CD14-positive monocyte (primary cell): ENCODE measurements around the gene DPM3. TPM values are rescaled to one million over a fixed set of nuclear protein-coding genes. Genes with fewer than 3 reads are reported as not detected.

Source experiments
- DNase-seq, 3 donors: peaks; one replicate each; pipeline ENCODE4 v3.0.0-alpha.2; 2011 to 2022
- H2AFZ ChIP-seq: 2 replicates; pipeline ENCODE4 v1.6.0; 2012; ENCODE audit warnings: mild to moderate bottlenecking, low read depth, low read length, inconsistent platforms; ENCODE audit not compliant: insufficient read depth, poor library complexity, severe bottlenecking
- H3K27ac ChIP-seq, 2 donors: 1 replicate in 1 of 2; 2 replicates in 1 of 2; pipeline ENCODE4 v1.5.1; 2012 to 2013; ENCODE audit warnings: low read length in 2 of 2, control low read depth in 1 of 2, inconsistent platforms in 1 of 2, low read depth in 1 of 2, mild to moderate bottlenecking in 1 of 2
- H3K27me3 ChIP-seq, 2 donors: one replicate each; pipeline versions ENCODE4 v1.6.0 to v1.6.1; 2011 to 2013; ENCODE audit warnings: low read length in 2 of 2; ENCODE audit not compliant: control insufficient read depth in 2 of 2, insufficient read depth in 2 of 2
- H3K36me3 ChIP-seq, 2 donors: replicated peaks in 1 of 2; 1 replicate in 1 of 2; 2 replicates in 1 of 2; pipeline versions ENCODE4 v1.5.1 to v1.6.1; 2012 to 2013; ENCODE audit warnings: low read length in 2 of 2, control low read depth in 1 of 2, inconsistent platforms in 1 of 2, mild to moderate bottlenecking in 1 of 2; ENCODE audit not compliant: insufficient read depth in 2 of 2, control insufficient read depth in 1 of 2
- H3K4me1 ChIP-seq, 2 donors: 1 replicate in 1 of 2; 2 replicates in 1 of 2; pipeline versions ENCODE4 v1.5.1 to v1.6.1; 2012 to 2013; ENCODE audit warnings: low read length in 2 of 2, control low read depth in 1 of 2, inconsistent platforms in 1 of 2, mild to moderate bottlenecking in 1 of 2, moderate library complexity in 1 of 2; ENCODE audit not compliant: insufficient read depth in 2 of 2, control insufficient read depth in 1 of 2
- H3K4me2 ChIP-seq: replicated peaks from 2 replicates; pipeline ENCODE3; 2012; ENCODE audit warnings: low read length, moderate library complexity, mild to moderate bottlenecking; ENCODE audit not compliant: poor library complexity, severe bottlenecking; ENCODE audit errors: extremely low read depth
- H3K4me3 ChIP-seq, 3 experiments: fragments of 200-600 bp in 1 of 3; sonication (generic) in 1 of 3; replicated peaks in 1 of 3; 1 replicate in 2 of 3; 2 replicates in 1 of 3; pipeline ENCODE4 v1.5.1; 2011 to 2013; ENCODE audit warnings: low read length in 3 of 3, mild to moderate bottlenecking in 3 of 3, control low read depth in 2 of 3, low read depth in 2 of 3, inconsistent platforms in 1 of 3, moderate library complexity in 1 of 3
- H3K79me2 ChIP-seq: 2 replicates; pipeline ENCODE4 v1.6.0; 2012; ENCODE audit warnings: mild to moderate bottlenecking, control low read depth, inconsistent platforms, low read length, moderate library complexity; ENCODE audit not compliant: insufficient read depth
- H3K9ac ChIP-seq: 2 replicates; pipeline ENCODE4 v1.6.0; 2017; ENCODE audit warnings: low read length, mild to moderate bottlenecking; ENCODE audit not compliant: insufficient read depth, poor library complexity, severe bottlenecking
- H3K9me3 ChIP-seq, 2 donors: replicated peaks in 1 of 2; 1 replicate in 1 of 2; 2 replicates in 1 of 2; pipeline versions ENCODE4 v1.5.1 to v1.6.1; 2012 to 2013; ENCODE audit warnings: low read length in 2 of 2, control low read depth in 1 of 2; ENCODE audit not compliant: control insufficient read depth in 1 of 2, insufficient read depth in 1 of 2
- H4K20me1 ChIP-seq: 2 replicates; pipeline ENCODE4 v1.6.0; 2012; ENCODE audit warnings: mild to moderate bottlenecking, low read length, control low read depth, moderate library complexity; ENCODE audit not compliant: insufficient read depth
- H3K27ac Mint-ChIP-seq, 7 donors: one replicate each; pipeline ENCODE4 v1.8.0; 2020; ENCODE audit warnings: mild to moderate bottlenecking in 7 of 7, mixed read lengths in 7 of 7, moderate library complexity in 6 of 7, inconsistent platforms in 2 of 7
- H3K27me3 Mint-ChIP-seq, 3 donors: one replicate each; pipeline ENCODE4 v1.8.0; 2021 to 2022; ENCODE audit warnings: low read depth in 3 of 3, mild to moderate bottlenecking in 3 of 3, mixed read lengths in 3 of 3, moderate library complexity in 3 of 3, inconsistent platforms in 1 of 3
- H3K36me3 Mint-ChIP-seq, 2 donors: one replicate each; pipeline ENCODE4 v1.8.0; 2020; ENCODE audit warnings: mixed read lengths in 2 of 2, inconsistent platforms in 1 of 2, mild to moderate bottlenecking in 1 of 2
- H3K4me1 Mint-ChIP-seq: one replicate; pipeline ENCODE4 v1.8.0; 2020; ENCODE audit warnings: mild to moderate bottlenecking, mixed read lengths
- H3K4me3 Mint-ChIP-seq, 2 donors: one replicate each; pipeline ENCODE4 v1.8.0; 2020; ENCODE audit warnings: mild to moderate bottlenecking in 2 of 2, mixed read lengths in 2 of 2, moderate library complexity in 1 of 2
- H3K9me3 Mint-ChIP-seq, 7 donors: one replicate each; pipeline ENCODE4 v1.8.0; 2020 to 2022; ENCODE audit warnings: mixed read lengths in 7 of 7, mild to moderate bottlenecking in 6 of 7, moderate library complexity in 6 of 7, inconsistent platforms in 2 of 7
- WGBS: methylation state at CpG from one replicate; pipeline ENCODE4 v1.1.5; 2013; ENCODE audit warnings: missing lambda C conversion rate; ENCODE audit not compliant: insufficient coverage; 5-methylcytosine and 5-hydroxymethylcytosine counted together
- intact Hi-C, 2 donors: fragments of 100-400 bp; cut with micrococcal nuclease; formaldehyde crosslinking; loops; one replicate each; pipeline versions ENCODE4 v1.15.0 to v1.15.1; 2023
- polyA plus RNA-seq, 3 donors: library from polyadenylated mRNA; depleted of rRNA in 1 of 3; unstranded in 2 of 3; stranded (reverse) in 1 of 3; fragments of 300-500 nt in 2 of 3; fragments of >200 nt in 1 of 3; fragmentation: Illumina TruSeq in 2 of 3; gene quantifications; 1 replicate in 2 of 3; 2 replicates in 1 of 3; pipeline ENCODE4 v1.2.3, GENCODE V29; 2012 to 2021
- TF ChIP-seq, protein P1 (sequence below): fragments of 200-600 bp; IDR thresholded peaks from one replicate; pipeline ENCODE4 v1.8.0; 2022; ENCODE audit warnings: antibody characterized with exemption, mild to moderate bottlenecking

The DPM3 gene
- polyA plus RNA-seq, 3 donors: 99.9 to 141 (median 105) TPM

DNA sequence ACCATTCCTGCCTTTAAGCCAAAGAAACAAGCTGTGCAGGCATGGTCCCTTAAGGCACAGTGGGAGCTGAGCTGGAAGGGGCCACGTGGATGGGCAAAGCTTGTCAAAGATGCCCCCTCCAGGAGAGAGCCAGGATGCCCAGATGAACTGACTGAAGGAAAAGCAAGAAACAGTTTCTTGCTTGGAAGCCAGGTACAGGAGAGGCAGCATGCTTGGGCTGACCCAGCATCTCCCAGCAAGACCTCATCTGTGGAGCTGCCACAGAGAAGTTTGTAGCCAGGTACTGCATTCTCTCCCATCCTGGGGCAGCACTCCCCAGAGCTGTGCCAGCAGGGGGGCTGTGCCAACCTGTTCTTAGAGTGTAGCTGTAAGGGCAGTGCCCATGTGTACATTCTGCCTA lies 6.0 kb downstream of the DPM3 start:
- intact Hi-C loops: loop anchor here in 1 of 2 donors (5.0 kb wide), 1 partner anchor 47 kb away; no protein-coding TSS in a partner anchor
- Histone ChIP-seq H3K27ac (peak overlapping the region in 1 of 2 donors; percentile 97), H3K79me2 (peaks cover 27% of the 10 kb centered on the region)

DNA sequence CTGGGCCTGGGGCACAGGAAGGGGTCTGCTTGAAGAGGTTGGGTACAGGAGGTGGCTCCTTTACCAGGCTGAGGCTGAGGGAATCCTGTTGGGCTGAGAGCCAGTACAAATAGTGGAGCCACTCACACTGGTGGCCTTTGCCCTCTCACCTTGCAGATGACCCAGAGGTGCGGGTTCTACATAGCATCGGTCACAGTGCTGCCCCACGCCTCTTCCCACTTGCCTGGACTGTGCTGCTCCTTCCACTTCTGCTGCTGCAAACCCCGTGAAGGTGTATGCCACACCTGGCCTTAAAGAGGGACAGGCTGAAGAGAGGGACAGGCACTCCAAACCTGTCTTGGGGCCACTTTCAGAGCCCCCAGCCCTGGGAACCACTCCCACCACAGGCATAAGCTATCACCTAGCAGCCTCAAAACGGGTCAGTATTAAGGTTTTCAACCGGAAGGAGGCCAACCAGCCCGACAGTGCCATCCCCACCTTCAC lies 6.5 kb downstream of the DPM3 start:
- Mint-ChIP-seq H3K4me1 (peaks cover 42% of the 10 kb centered on the region), H3K27me3 (peaks cover 23 to 33% (median 33%) of the 10 kb centered on the region in 3 donors), H3K36me3 (peaks cover 14 to 16% of the 10 kb centered on the region in 2 donors), H3K4me3 (no peak overlapping the region), H3K9me3 (peaks cover 0 to 7% (median 1%) of the 10 kb centered on the region in 7 donors), H3K27ac (peak overlapping the region in 1 of 7 donors; percentile 51)
- TF ChIP-seq, protein P1, sequence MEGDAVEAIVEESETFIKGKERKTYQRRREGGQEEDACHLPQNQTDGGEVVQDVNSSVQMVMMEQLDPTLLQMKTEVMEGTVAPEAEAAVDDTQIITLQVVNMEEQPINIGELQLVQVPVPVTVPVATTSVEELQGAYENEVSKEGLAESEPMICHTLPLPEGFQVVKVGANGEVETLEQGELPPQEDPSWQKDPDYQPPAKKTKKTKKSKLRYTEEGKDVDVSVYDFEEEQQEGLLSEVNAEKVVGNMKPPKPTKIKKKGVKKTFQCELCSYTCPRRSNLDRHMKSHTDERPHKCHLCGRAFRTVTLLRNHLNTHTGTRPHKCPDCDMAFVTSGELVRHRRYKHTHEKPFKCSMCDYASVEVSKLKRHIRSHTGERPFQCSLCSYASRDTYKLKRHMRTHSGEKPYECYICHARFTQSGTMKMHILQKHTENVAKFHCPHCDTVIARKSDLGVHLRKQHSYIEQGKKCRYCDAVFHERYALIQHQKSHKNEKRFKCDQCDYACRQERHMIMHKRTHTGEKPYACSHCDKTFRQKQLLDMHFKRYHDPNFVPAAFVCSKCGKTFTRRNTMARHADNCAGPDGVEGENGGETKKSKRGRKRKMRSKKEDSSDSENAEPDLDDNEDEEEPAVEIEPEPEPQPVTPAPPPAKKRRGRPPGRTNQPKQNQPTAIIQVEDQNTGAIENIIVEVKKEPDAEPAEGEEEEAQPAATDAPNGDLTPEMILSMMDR: no peak
- no peak overlapping the region for H2AFZ ChIP-seq
- peaks cover 22 to 39% of the 10 kb centered on the region in 2 donors for H3K4me1 ChIP-seq
- H4K20me1 ChIP-seq: peaks cover 7% of the 10 kb centered on the region
- H3K27ac ChIP-seq: no peak overlapping the region
- whole genome bisulfite sequencing: 100% methylated on average over 5 of the region's 7 CpGs
- H3K9me3 ChIP-seq: peaks cover 0 to 7% of the 10 kb centered on the region in 2 donors
- intact Hi-C loops: loop anchor here in 1 of 2 donors (5.0 kb wide), 1 partner anchor 47 kb away; no protein-coding TSS in a partner anchor
- no peak overlapping the region for H3K4me2 ChIP-seq
- peaks cover 16 to 26% of the 10 kb centered on the region in 2 donors for H3K27me3 ChIP-seq
- no peak overlapping the region for H3K9ac ChIP-seq
- peaks cover 23% of the 10 kb centered on the region for H3K79me2 ChIP-seq
- DNase-seq: no peak
- no peak overlapping the region for H3K4me3 ChIP-seq
- peaks cover 0 to 11% of the 10 kb centered on the region in 2 donors for H3K36me3 ChIP-seq

More for the DNA sequence above, 6.0 kb downstream of the DPM3 start:
- H3K27ac Mint-ChIP-seq: peak overlapping the region; percentile 99 to 100 (median 100)
- peaks cover 0 to 2% of the 10 kb centered on the region in 2 donors for H3K9me3 ChIP-seq
- H3K4me1 Mint-ChIP-seq: peaks cover 42% of the 10 kb centered on the region
- H3K27me3 ChIP-seq: peaks cover 11 to 21% of the 10 kb centered on the region in 2 donors
- H3K36me3 ChIP-seq: peaks cover 0 to 11% of the 10 kb centered on the region in 2 donors
- TF ChIP-seq, protein P1: no peak
- peaks cover 0 to 7% (median 0%) of the 10 kb centered on the region in 7 donors for H3K9me3 Mint-ChIP-seq
- peak overlapping the region; percentile 84 for H3K4me2 ChIP-seq
- H3K4me1 ChIP-seq: peaks cover 23 to 39% of the 10 kb centered on the region in 2 donors
- H4K20me1 ChIP-seq: peaks cover 7% of the 10 kb centered on the region
- H3K36me3 Mint-ChIP-seq: peaks cover 15 to 19% of the 10 kb centered on the region in 2 donors
- no peak overlapping the region for H2AFZ ChIP-seq
- peaks cover 18 to 28% (median 28%) of the 10 kb centered on the region in 3 donors for H3K27me3 Mint-ChIP-seq
- H3K4me3 Mint-ChIP-seq: peak overlapping the region in 1 of 2 donors; percentile 97
- 76% methylated on average over 1 of the region's 1 CpG for WGBS
- H3K9ac ChIP-seq: no peak overlapping the region
- H3K4me3 ChIP-seq: peak overlapping the region in 1 of 3 experiments; percentile 79
- DNase-seq: no peak
